HG03045 (cell line): ENCODE data around the gene AACS.

Source experiments
- ATAC-seq: cut with Tn5 transposase; IDR thresholded peaks from one replicate; pipeline ENCODE4 v1.9.1; 2021; ENCODE audit warnings: mild to moderate bottlenecking, moderate library complexity; ENCODE audit not compliant: unreplicated experiment

The AACS gene

GRCh38 chr12:125149160-125150108 lies 84.2 kb downstream of the AACS start:
- peak; percentile 93 for ATAC-seq

- no peak for ATAC-seq
Observed at GRCh38 chr12:125151284-125151683, 86.0 kb downstream of the AACS start.

- ATAC-seq: no peak
Observed at GRCh38 chr12:125152463-125152862, 87.2 kb downstream of the AACS start.

DNA sequence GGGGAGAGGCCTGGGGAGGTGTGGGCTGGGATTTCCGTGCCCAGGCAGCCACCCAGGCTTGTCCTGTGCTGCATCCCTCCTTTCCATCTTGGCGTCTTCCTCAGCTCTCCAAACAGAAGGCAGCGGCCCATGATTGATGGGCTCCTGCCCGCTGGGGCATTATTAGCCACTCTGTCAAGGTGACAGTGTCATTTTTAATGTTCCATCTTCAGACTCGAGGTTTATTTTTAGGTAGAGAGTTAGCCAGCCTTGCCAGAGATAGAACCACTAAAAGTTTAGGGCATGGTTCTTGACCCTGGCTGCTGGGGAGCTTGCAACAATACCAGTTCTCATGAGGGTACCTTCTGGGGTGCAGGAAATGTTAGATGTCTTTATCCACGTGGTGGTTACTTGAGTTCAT lies 90.1 kb downstream of the AACS start:
- ATAC-seq: no peak

- ATAC-seq: no peak
Observed at GRCh38 chr12:125157177-125157576, 91.9 kb downstream of the AACS start.

- no peak for ATAC-seq
Observed at GRCh38 chr12:125159702-125160101, 94.5 kb downstream of the AACS start.

- ATAC-seq: no peak
Observed at GRCh38 chr12:125160281-125160955, 95.2 kb downstream of the AACS start.

DNA sequence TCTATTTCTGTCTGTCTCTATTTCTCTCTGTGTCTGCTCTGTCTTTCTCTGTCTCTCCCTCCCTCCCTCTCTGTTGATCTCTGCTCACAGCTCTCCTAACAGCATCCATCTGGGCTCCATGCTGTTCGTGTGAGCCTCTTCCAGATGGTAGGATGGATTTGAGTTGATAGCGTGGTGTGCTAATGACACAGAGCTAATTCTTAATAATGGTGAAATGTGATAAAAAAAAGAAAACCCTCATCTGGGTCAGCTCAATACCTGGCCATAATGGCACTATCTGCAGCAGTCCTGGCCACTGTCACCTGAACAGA lies 96.4 kb downstream of the AACS start:
- no peak for ATAC-seq

GRCh38 chr12:125162489-125163028 lies 97.3 kb downstream of the AACS start:
- ATAC-seq: no peak

DNA sequence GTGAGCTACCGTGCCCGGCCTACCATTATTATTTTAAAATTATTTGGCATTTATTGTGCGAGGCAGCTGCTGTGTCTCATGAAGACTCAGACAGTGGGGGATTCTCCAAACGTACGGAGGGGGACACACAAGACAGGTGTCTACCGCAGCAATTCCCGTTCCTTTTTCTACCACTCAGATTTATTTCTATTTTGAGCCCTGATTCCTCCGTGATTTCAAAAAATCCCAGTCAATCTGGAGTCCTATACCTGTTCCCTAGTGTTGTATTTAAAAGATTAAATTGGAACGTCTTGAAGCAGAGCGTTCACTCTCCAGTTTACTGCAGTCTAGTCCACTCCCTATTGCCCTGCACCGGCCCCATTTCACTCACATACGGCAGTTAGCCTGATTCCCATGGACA lies 97.9 kb downstream of the AACS start:
- no peak for ATAC-seq

GRCh38 chr12:125164541-125164940 lies 99.3 kb downstream of the AACS start:
- ATAC-seq: no peak

- no peak for ATAC-seq
Observed at GRCh38 chr12:125166041-125166440, 100.8 kb downstream of the AACS start.

DNA sequence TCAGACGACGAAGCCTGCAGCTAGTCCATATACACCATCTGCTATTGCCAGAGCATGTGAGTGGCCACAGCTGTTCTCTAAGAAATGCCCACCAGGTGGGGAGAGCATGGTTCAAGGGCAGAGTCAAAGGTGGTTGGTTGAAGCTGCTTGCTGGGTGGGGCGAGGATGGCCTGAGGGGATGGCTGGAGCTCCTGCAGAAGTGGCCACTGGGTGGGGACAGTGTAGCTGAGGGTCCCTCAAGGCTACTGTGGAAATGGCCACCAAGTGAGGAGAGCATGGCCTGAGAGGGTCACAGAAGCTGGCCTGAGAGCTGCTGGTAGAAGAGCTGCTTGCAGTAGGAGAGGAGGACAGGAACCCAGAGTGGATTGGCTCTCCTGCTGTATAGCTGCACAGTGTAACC lies 102.4 kb downstream of the AACS start:
- ATAC-seq: no peak

DNA sequence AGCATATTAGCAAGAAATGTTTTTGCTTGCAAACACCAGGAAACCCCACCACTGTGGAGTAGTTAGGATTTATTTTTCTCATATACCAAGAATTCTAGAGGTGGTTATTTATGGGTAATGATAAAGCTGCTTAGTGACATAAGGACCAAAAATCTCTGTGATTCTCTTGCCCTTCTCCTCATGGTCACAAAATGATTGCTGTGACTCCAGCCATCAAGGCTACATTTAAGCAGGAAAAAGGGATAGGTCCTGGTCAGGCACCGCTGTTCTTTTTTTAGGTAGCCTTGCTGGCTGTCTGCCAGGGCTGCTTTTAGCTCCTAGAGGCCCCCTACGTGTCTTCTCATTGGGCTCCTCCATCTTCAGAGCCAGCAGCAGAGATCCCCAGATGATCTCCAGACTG lies 104.2 kb downstream of the AACS start:
- ATAC-seq: no peak

DNA sequence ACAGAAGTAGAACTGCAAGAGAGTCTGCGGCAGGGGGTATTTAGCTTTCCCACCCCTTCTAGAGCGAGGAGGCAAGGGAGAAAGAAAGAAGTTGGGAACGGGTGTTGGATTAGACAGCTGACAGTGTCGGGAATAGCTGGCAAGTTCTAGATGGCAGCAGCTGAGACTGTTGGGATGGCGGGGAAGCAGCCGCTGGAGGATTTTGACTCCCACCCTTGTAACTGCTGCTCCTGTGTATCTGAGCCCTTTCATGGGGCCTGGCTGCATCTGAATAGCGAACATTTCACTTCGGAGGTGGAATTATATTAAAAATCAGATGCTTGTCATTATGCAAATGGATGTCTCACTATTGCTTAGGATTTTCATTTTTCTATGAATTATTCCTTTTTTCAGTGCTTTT lies 104.6 kb downstream of the AACS start:
- ATAC-seq: no peak

- no peak for ATAC-seq
Observed at GRCh38 chr12:125171267-125171666, 106.0 kb downstream of the AACS start.

DNA sequence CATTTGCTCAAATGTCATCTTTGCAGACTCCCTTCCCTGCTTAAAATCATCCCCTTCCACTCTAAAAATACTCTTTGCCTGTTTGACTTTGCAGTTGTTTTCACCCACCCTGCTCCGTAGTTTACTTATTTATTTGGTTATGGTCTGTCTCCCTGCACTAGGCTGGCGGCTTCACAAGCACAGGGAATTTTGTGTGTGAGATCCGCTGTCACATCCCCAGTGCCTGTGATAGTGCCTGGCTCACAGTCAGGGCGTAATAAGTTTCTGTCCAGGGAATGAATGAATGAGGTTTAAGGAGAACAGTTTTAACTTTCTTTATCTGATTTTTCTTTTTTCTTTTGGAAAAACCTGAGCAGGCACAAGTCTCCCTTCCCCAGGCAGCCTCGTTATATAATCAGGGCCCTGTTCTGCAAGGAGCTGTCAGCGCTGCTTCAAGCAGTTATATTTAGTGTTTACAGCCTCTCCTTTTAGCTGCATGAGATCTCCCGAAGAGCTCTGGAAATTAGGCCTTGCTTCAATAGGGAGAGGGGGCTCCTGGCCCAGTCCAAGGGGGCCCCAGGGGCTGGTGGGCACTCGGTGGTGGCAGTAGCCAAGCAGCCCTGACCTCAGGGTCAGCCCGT lies 107.1 kb downstream of the AACS start:
- ATAC-seq: no peak

DNA sequence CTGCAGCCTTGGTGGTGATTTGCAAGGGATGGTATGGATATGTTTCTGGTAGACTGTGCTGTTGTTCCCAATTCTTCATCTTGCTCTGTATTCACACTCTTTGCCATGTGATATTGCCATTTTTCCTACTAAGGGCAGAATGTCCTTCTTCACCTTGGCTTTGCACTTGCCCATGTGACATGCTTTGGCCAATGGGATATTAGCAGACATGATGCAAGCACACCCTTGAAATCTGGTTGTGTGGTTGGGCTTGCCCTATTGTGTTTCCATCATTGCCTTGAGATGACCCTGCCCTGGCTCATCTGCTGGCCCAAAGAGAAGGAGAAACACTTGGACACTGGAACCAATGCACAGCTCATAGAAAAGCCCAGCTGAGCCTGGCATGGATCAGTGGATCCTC lies 110.3 kb downstream of the AACS start:
- ATAC-seq: no peak

- ATAC-seq: no peak
Observed at GRCh38 chr12:125178222-125178621, 113.0 kb downstream of the AACS start.

GRCh38 chr12:125180144-125180543 lies 114.9 kb downstream of the AACS start:
- no peak for ATAC-seq

GRCh38 chr12:125181107-125181506 lies 115.9 kb downstream of the AACS start:
- ATAC-seq: no peak
